Psoas muscle (tissue), 8 donors: ENCODE measurements around the gene KRT35. TPM values are rescaled to one million over a fixed set of nuclear protein-coding genes. Genes with fewer than 3 reads are reported as not detected.

Source experiments
- ATAC-seq, 4 donors: fragments of 200-7000 bp; cut with Tn5 transposase; one replicate each; pipeline ENCODE4 v1.9.1; 2020; ENCODE audit warnings: moderate library complexity in 3 of 4, mild to moderate bottlenecking in 2 of 4
- DNase-seq, 2 donors: peaks; one replicate each; pipeline ENCODE4 v3.0.0-alpha.2; 2020
- H3K27ac ChIP-seq: fragments of 200-600 bp; one replicate; pipeline ENCODE4 v1.8.0; 2022
- H3K27me3 ChIP-seq, 3 donors: fragments of 200-600 bp in 1 of 3; one replicate each; pipeline versions ENCODE4 v1.6.1 to v1.8.0; 2013 to 2022; ENCODE audit warnings: low read length in 2 of 3, mild to moderate bottlenecking in 2 of 3, moderate library complexity in 1 of 3; ENCODE audit not compliant: insufficient read depth in 3 of 3
- H3K36me3 ChIP-seq, 2 donors: fragments of 200-600 bp in 1 of 2; one replicate each; pipeline versions ENCODE4 v1.6.1 to v1.8.0; 2013 to 2022; ENCODE audit warnings: low read depth in 1 of 2, mild to moderate bottlenecking in 1 of 2, moderate library complexity in 1 of 2; ENCODE audit not compliant: insufficient read depth in 1 of 2
- H3K4me1 ChIP-seq: fragments of 200-600 bp; one replicate; pipeline ENCODE4 v1.8.0; 2022
- H3K4me3 ChIP-seq: fragments of 200-600 bp; one replicate; pipeline ENCODE4 v1.8.0; 2022; ENCODE audit warnings: mild to moderate bottlenecking
- H3K9me3 ChIP-seq: fragments of 200-600 bp; one replicate; pipeline ENCODE4 v1.8.0; 2022
- WGBS, 3 donors: extraction: QIAGEN DNeasy Blood & Tissue Kit; methylation state at CpG; one replicate each; pipeline versions ENCODE4 v1.1.6 to v1.1.7; 2013; 5-methylcytosine and 5-hydroxymethylcytosine counted together
- intact Hi-C, 2 donors: fragments of 100-400 bp; cut with DNase I; formaldehyde crosslinking; loops; one replicate each; pipeline versions ENCODE4 v1.11.0 to v1.14.2; 2022
- polyA plus RNA-seq, 3 donors: library from polyadenylated mRNA; stranded (reverse); fragments of 200-250 nt; gene quantifications; one replicate each; pipeline ENCODE4 v1.2.3, GENCODE V29; 2013
- total RNA-seq, 4 donors: library from RNA; stranded (reverse); fragmentation: NEBNext Ultra II Directional in 2 of 4; extraction: Animal tissue kit (Norgen Biotek cat#: 25700) in 2 of 4; gene quantifications; one replicate each; pipeline versions ENCODE4 v1.2.1 to v1.2.4, GENCODE V29; 2021 to 2023
- TF ChIP-seq, protein P1 (sequence below): fragments of 200-600 bp; IDR thresholded peaks from one replicate; pipeline ENCODE4 v1.8.0; 2022; ENCODE audit warnings: antibody characterized with exemption
- donor health status: healthy with polysubstance abuse.
- donor health status: DM: no; HTN: no; CAD: no; lungs with moderate emphysema.
- donor health status: Bipolar disorder and iron deficiency.
- donor health status: healthy.
- donor health status: DM: yes; HTN: yes; CAD: no.
- donor health status: DM: no; HTN: no; CAD: no.
- donor health status: DM: no; HTN: no; CAD: no.
- donor health status: DM: yes; HTN: yes; CAD: no.

The KRT35 gene
- total and polyA plus RNA-seq, 7 donors, result not detected

DNA sequence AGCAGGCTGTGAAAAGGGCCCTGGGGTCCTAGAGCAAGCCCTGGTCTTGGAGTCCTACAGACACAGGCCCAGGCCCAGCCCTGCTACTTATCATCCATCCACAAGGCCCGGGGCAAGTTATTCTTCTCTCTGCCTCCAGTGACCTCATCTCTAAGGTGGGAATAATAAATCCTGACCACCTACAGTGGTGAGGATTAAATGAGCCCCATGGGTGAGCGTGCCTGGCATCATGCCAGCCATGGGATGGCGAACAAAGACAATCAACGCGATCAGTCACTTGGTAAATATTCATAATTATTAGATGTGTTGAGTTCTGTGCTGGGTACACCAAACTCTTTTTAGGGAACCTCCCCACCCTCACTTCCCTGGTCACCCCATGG lies 32.2 kb upstream of the KRT35 start:
- Histone ChIP-seq H3K27ac (no peak overlapping the region), H3K27me3 (peaks cover 0 to 4% (median 0%) of the 10 kb centered on the region in 3 donors), H3K4me1 (no peaks in the 10 kb centered on the region), H3K4me3 (no peak overlapping the region), H3K9me3 (no peaks in the 10 kb centered on the region), H3K36me3 (no peaks in the 10 kb centered on the region)
- WGBS, 3 donors, result 59 to 69% (median 67%) methylated on average over 5 of the region's 5 CpGs
- DNase-seq, result no peak
- TF ChIP-seq, protein P1, sequence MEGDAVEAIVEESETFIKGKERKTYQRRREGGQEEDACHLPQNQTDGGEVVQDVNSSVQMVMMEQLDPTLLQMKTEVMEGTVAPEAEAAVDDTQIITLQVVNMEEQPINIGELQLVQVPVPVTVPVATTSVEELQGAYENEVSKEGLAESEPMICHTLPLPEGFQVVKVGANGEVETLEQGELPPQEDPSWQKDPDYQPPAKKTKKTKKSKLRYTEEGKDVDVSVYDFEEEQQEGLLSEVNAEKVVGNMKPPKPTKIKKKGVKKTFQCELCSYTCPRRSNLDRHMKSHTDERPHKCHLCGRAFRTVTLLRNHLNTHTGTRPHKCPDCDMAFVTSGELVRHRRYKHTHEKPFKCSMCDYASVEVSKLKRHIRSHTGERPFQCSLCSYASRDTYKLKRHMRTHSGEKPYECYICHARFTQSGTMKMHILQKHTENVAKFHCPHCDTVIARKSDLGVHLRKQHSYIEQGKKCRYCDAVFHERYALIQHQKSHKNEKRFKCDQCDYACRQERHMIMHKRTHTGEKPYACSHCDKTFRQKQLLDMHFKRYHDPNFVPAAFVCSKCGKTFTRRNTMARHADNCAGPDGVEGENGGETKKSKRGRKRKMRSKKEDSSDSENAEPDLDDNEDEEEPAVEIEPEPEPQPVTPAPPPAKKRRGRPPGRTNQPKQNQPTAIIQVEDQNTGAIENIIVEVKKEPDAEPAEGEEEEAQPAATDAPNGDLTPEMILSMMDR, result no peak
- no peak for ATAC-seq
- intact Hi-C loops, result no loop called here

DNA sequence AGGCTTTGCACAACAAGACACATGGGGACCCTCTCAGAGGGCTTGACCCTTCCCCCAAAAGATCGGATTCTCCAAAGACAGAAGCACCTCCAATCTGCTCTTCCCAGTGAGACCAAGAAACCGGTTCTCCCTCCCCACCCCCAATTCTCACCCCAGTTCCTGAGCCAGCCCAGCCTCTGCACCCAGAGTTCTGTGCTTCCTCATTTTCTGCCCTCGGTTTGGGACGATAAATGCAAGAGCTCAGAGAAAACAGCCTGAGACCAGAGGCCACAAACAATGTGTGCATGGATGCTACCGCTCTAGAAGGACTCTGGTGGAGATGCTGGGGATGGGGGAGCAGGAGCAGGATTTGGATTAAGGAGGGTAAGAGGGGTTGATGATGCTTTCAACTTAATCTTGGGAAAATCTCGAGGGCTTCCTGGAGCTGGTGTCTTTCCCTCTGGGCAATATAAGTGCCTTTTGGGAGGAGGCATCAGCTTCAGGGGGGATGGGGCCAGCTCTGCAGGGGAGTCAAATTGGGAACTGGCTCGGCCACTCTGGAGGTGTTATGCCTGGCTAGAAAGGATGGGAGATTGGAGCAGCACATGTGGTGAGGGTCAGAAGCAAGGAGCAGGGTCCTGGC lies 31.7 kb upstream of the KRT35 start:
- TF ChIP-seq, protein P1, result no peak
- no peak overlapping the region for H3K27ac ChIP-seq
- intact Hi-C loops, result no loop called here
- DNase-seq, result no peak
- H3K36me3 ChIP-seq, result no peaks in the 10 kb centered on the region
- 59 to 70% (median 61%) methylated on average over 7 of the region's 7 CpGs for WGBS, 3 donors
- no peaks in the 10 kb centered on the region for H3K4me1 ChIP-seq
- no peak for ATAC-seq
- H3K9me3 ChIP-seq, result no peaks in the 10 kb centered on the region
- H3K4me3 ChIP-seq, result no peak overlapping the region
- H3K27me3 ChIP-seq, result peaks cover 0 to 1% (median 0%) of the 10 kb centered on the region in 3 donors

DNA sequence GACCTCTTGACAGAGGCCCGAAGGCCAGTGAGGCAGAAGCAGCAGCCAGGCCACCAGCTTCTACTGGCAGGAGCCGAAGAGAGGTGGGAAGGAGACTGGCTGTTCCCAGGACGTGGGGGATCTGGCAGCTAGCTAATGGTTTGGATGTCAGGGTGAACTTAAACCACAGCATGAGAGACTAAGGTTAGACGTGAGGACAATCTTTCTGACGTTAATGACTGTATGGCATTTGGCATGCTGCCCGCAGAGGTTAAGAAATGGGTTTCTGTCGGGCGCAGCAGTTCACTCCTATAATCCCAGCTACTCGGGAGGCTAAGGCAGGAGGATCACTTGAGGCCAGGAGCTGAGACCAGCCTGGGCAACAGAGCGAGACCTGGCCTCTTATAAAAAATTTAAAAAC lies 30.8 kb upstream of the KRT35 start:
- TF ChIP-seq, protein P1, result no peak

DNA sequence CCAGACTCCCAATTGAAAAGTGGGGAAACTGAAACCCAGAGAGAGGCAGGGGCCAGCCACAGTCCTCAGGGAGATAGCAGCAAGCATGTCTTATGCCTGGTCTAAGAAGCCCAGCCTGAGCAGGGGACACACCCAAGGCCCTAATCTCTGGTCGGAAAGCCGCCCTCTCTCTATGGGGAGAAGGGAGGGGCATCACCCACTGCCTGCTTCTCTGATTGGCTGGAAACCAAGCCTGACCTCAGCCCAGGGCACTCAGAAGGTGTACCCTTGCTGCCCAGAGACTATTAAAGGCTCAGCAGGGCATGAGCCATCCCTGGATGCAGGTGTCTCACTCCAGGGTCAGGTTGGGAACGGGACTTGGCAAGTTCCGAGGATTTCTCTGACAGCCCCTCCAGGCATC lies 30.2 kb upstream of the KRT35 start:
- no peaks in the 10 kb centered on the region for H3K9me3 ChIP-seq
- intact Hi-C loops, result no loop called here
- H3K36me3 ChIP-seq, result no peaks in the 10 kb centered on the region
- ATAC-seq (no peak), DNase-seq (no peak)
- no peaks in the 10 kb centered on the region for H3K4me1 ChIP-seq
- H3K27ac ChIP-seq, result no peak overlapping the region
- H3K4me3 ChIP-seq, result no peak overlapping the region
- WGBS, 3 donors, result 56 to 76% (median 75%) methylated on average over 4 of the region's 4 CpGs
- H3K27me3 ChIP-seq, result peaks cover 0 to 1% (median 0%) of the 10 kb centered on the region in 3 donors
- TF ChIP-seq, protein P1, result no peak

More for the DNA sequence above, 30.8 kb upstream of the KRT35 start:
- Histone ChIP-seq H3K27ac (no peak overlapping the region), H3K4me1 (no peaks in the 10 kb centered on the region), H3K27me3 (peaks cover 0 to 1% (median 0%) of the 10 kb centered on the region in 3 donors), H3K9me3 (no peaks in the 10 kb centered on the region), H3K36me3 (no peaks in the 10 kb centered on the region), H3K4me3 (no peak overlapping the region)
- intact Hi-C loops, result no loop called here
- no peak for ATAC-seq
- DNase-seq, result no peak
- WGBS, 3 donors, result 71 to 82% (median 77%) methylated on average over 10 of the region's 10 CpGs
